HCT116 (cell line): Measurements from ENCODE around the gene ATG2B. TPM values are rescaled to one million over a fixed set of nuclear protein-coding genes. Genes with fewer than 3 reads are reported as not detected.

Source experiments
- ATAC-seq: fragments of 200-7000 bp; cut with Tn5 transposase; 2 replicates; pipeline ENCODE4 v1.9.1; 2020; ENCODE audit warnings: mild to moderate bottlenecking, moderate library complexity
- BruUV-seq: library from RNA; stranded (reverse); fragments of 400-500 nt; replicated peaks from 2 replicates; lab custom pipeline; 2021; lab: Mats Ljungman, UMichigan
- CTCF ChIA-PET: fragments of 300-600 bp; sonication (Branson Sonifier 250); formaldehyde crosslinking; loops from one replicate; lab custom pipeline; 2021; ENCODE audit warnings: antibody characterized with exemption; lab: Charles Lee
- POLR2A ChIA-PET: fragments of 300-600, 350-600 bp; sonication (Branson Sonifier 250); formaldehyde crosslinking; loops from one replicate; lab custom pipeline; 2021; ENCODE audit warnings: antibody characterized with exemption; lab: Charles Lee
- RAD21 ChIA-PET, 2 experiments: fragments of 300-600 bp; sonication (Branson Sonifier 250); formaldehyde crosslinking; loops; one replicate each; lab custom pipeline; 2023; ENCODE audit warnings: low total read pairs in 2 of 2; ENCODE audit not compliant: uncharacterized antibody in 2 of 2, unreplicated experiment in 2 of 2, low non-redundant PET in 1 of 2; lab: Charles Lee
- DNase-seq: peaks from one replicate; pipeline ENCODE4 v3.0.0-alpha.2; 2010; ENCODE audit warnings: low read depth, low spot score
- H2AFZ ChIP-seq: fragments of 200-600 bp; shearing (Covaris generic), sonication (generic); 2 replicates; pipeline ENCODE4 v1.6.1; 2017; ENCODE audit warnings: low read depth, mixed run types, mixed read lengths, antibody characterized with exemption, low read length; ENCODE audit not compliant: poor library complexity, severe bottlenecking
- H3K27ac ChIP-seq: 2 replicates; pipeline ENCODE4 v1.5.1; 2012; ENCODE audit warnings: low read depth, low read length
- H3K27me3 ChIP-seq: fragments of 200-600 bp; sonication (generic); 2 replicates; pipeline ENCODE4 v1.6.1; 2016; ENCODE audit warnings: mixed run types, low read length, mixed read lengths; ENCODE audit not compliant: insufficient read depth
- H3K36me3 ChIP-seq, 2 experiments: fragments of 200-500 bp in 1 of 2; fragments of 200-600 bp in 1 of 2; sonication (Bioruptor generic) in 1 of 2; sonication (generic) in 1 of 2; 2 replicates each; pipeline versions ENCODE4 v1.5.1 to v1.6.1; 2014 to 2016; ENCODE audit warnings: low read length in 2 of 2, inconsistent platforms in 1 of 2, mixed read lengths in 1 of 2, mixed run types in 1 of 2; ENCODE audit not compliant: insufficient read depth in 2 of 2, control insufficient read depth in 1 of 2
- H3K4me1 ChIP-seq, 2 experiments: fragments of 200-600 bp in 1 of 2; sonication (generic) in 1 of 2; 2 replicates each; pipeline versions ENCODE4 v1.5.1 to v1.6.1; 2012 to 2017; ENCODE audit warnings: low read length in 2 of 2, inconsistent platforms in 1 of 2, mild to moderate bottlenecking in 1 of 2, mixed read lengths in 1 of 2, mixed run types in 1 of 2, moderate library complexity in 1 of 2; ENCODE audit not compliant: insufficient read depth in 2 of 2, control insufficient read depth in 1 of 2
- H3K4me2 ChIP-seq: fragments of 200-600 bp; sonication (generic); 2 replicates; pipeline ENCODE4 v1.6.1; 2017; ENCODE audit warnings: mixed run types, low read length, mixed read lengths
- H3K4me3 ChIP-seq, 2 experiments: fragments of 200-600 bp in 1 of 2; sonication (generic) in 1 of 2; replicated peaks in 1 of 2; 2 replicates each; pipeline ENCODE4 v1.5.1; 2011 to 2016; ENCODE audit warnings: low read length in 2 of 2, control low read depth in 1 of 2, low read depth in 1 of 2, mild to moderate bottlenecking in 1 of 2, mixed read lengths in 1 of 2, mixed run types in 1 of 2
- H3K79me2 ChIP-seq: fragments of 200-600 bp; sonication (generic); 2 replicates; pipeline ENCODE4 v1.6.1; 2017; ENCODE audit warnings: mild to moderate bottlenecking, mixed run types, low read length, moderate library complexity, mixed read lengths; ENCODE audit not compliant: insufficient read depth
- H3K9ac ChIP-seq: fragments of 200-600 bp; sonication (generic); 2 replicates; pipeline ENCODE4 v1.6.1; 2016; ENCODE audit warnings: low read length, mixed read lengths
- H3K9me2 ChIP-seq: fragments of 200-600 bp; sonication (generic), shearing (Covaris generic); 2 replicates; pipeline ENCODE4 v1.6.1; 2017; ENCODE audit warnings: mixed run types, mild to moderate bottlenecking, moderate library complexity; ENCODE audit not compliant: insufficient read depth
- H3K9me3 ChIP-seq, 2 experiments: fragments of 200-500 bp in 1 of 2; fragments of 200-600 bp in 1 of 2; sonication (Bioruptor generic) in 1 of 2; sonication (generic) in 1 of 2; 2 replicates each; pipeline ENCODE4 v1.6.1; 2014 to 2017; ENCODE audit warnings: low read length in 2 of 2, mixed read lengths in 2 of 2, inconsistent platforms in 1 of 2, low read depth in 1 of 2, mild to moderate bottlenecking in 1 of 2, mixed run types in 1 of 2, moderate library complexity in 1 of 2; ENCODE audit not compliant: control insufficient read depth in 1 of 2, insufficient read depth in 1 of 2
- H4K20me1 ChIP-seq: fragments of 200-600 bp; sonication (generic), shearing (Covaris generic); 2 replicates; pipeline ENCODE4 v1.6.1; 2017; ENCODE audit warnings: mixed run types, mild to moderate bottlenecking, moderate library complexity; ENCODE audit not compliant: insufficient read depth
- ATF3 ChIP-seq: IDR thresholded peaks from 2 replicates; pipeline ENCODE4 v1.6.1; 2012
- EZH2phosphoT487 ChIP-seq: fragments of 200-600 bp; IDR thresholded peaks from 2 replicates; pipeline ENCODE4 v1.6.1; 2018; ENCODE audit warnings: antibody characterized with exemption, borderline replicate concordance
- MAX ChIP-seq: IDR thresholded peaks from 2 replicates; pipeline ENCODE4 v1.6.1; 2012
- POLR2A ChIP-seq: IDR thresholded peaks from 2 replicates; pipeline ENCODE4 v1.7.0; 2011; ENCODE audit warnings: borderline replicate concordance; ENCODE audit not compliant: insufficient read depth, insufficient read length; ENCODE audit errors: extremely low read depth
- RAD21 ChIP-seq: IDR thresholded peaks from 2 replicates; pipeline ENCODE4 v1.6.1; 2012; ENCODE audit warnings: low read depth, mild to moderate bottlenecking
- SRF ChIP-seq: IDR thresholded peaks from 2 replicates; pipeline ENCODE4 v1.6.1; 2012; ENCODE audit warnings: low read depth
- YY1 ChIP-seq: IDR thresholded peaks from 2 replicates; pipeline ENCODE4 v1.6.1; 2011; ENCODE audit warnings: low read length, low read depth, moderate library complexity, mild to moderate bottlenecking; ENCODE audit not compliant: insufficient replicate concordance; ENCODE audit errors: extremely low read depth
- intact Hi-C: fragments of 100-400 bp; cut with micrococcal nuclease; formaldehyde crosslinking; loops from 2 replicates; pipeline ENCODE4 v1.10.0; 2022
- total RNA-seq: library from RNA; stranded (reverse); gene quantifications from one replicate; pipeline ENCODE4 v1.2.1, GENCODE V29; 2021; ENCODE audit not compliant: unreplicated experiment

The ATG2B gene
- total RNA-seq, 1 experiment from 2014 or later: 6.4 TPM

- TF ChIP-seq SRF: no peak
Observed at GRCh38 chr14:96257056-96257455, 106.1 kb downstream of the ATG2B start (continued).

- H3K36me3 ChIP-seq: no peaks in the 10 kb centered on the region
- H3K27ac ChIP-seq: no peak overlapping the region
- CTCF ChIA-PET: no interaction called here
- no peak overlapping the region for H3K4me3 ChIP-seq
- intact Hi-C loops: no loop called here
- H3K27me3 ChIP-seq: peaks cover 41% of the 10 kb centered on the region
- RAD21 ChIA-PET: no interaction called here
- no peak overlapping the region for H2AFZ ChIP-seq
- H3K4me2 ChIP-seq: no peak overlapping the region
- H4K20me1 ChIP-seq: no peaks in the 10 kb centered on the region
- TF ChIP-seq RAD21 (no peak), YY1 (no peak), POLR2A (no peak), MAX (no peak), ATF3 (no peak), EZH2phosphoT487 (no peak)
- no peaks in the 10 kb centered on the region for H3K9me2 ChIP-seq
- POLR2A ChIA-PET: no interaction called here
- ATAC-seq: no peak
- H3K9ac ChIP-seq: no peak overlapping the region
- no peak for DNase-seq
- H3K4me1 ChIP-seq: peaks cover 0 to 8% of the 10 kb centered on the region in 2 experiments; a peak in 1 of 4 replicates
- H3K79me2 ChIP-seq: no peaks in the 10 kb centered on the region
- no TSS peak for BruUV-seq
- no peaks in the 10 kb centered on the region for H3K9me3 ChIP-seq
Observed at GRCh38 chr14:96256407-96256806, 106.7 kb downstream of the ATG2B start.
